ENCODE measurements around the gene DNAH6. TPM values are rescaled to one million over a fixed set of nuclear protein-coding genes. Genes with fewer than 3 reads are reported as not detected.

The DNAH6 gene
- total RNA-seq, 1 donor from 2014 or later = 6.3 TPM

- intact Hi-C loops (cut with DNase I) = no loop called here
- no peak for TF ChIP-seq CTCF (IDR thresholded peaks at IDR 0.05)
- Histone ChIP-seq H3K9me3 (no peaks in the 10 kb centered on the region), H3K4me3 (no peak overlapping the region), H3K4me1 (peaks cover 6% of the 10 kb centered on the region), H3K27me3 (ENCODE audit: low read depth) (no peaks in the 10 kb centered on the region), H3K36me3 (no peaks in the 10 kb centered on the region), H3K27ac (peak overlapping the region; percentile 12)
- ATAC-seq = peak; percentile 42 to 65
- DNase-seq = no peak
Observed at GRCh38 chr2:84782717-84783442, 266.6 kb downstream of the DNAH6 start.

GRCh38 chr2:84785950-84786349 lies 269.7 kb downstream of the DNAH6 start:
- Histone ChIP-seq H3K9me3 (no peaks in the 10 kb centered on the region), H3K4me1 (peaks cover 6% of the 10 kb centered on the region), H3K4me3 (no peak overlapping the region), H3K36me3 (no peaks in the 10 kb centered on the region), H3K27me3 (ENCODE audit: low read depth) (no peaks in the 10 kb centered on the region), H3K27ac (no peak overlapping the region)
- no peak for TF ChIP-seq CTCF (IDR thresholded peaks at IDR 0.05)
- intact Hi-C loops (cut with DNase I) = no loop called here
- ATAC-seq = no peak
- no peak for DNase-seq

GRCh38 chr2:84786601-84787000 lies 270.3 kb downstream of the DNAH6 start:
- TF ChIP-seq CTCF (IDR thresholded peaks at IDR 0.05) = no peak
- Histone ChIP-seq H3K4me1 (peaks cover 6% of the 10 kb centered on the region), H3K9me3 (no peaks in the 10 kb centered on the region), H3K36me3 (no peaks in the 10 kb centered on the region), H3K27me3 (ENCODE audit: low read depth) (no peaks in the 10 kb centered on the region), H3K27ac (no peak overlapping the region), H3K4me3 (no peak overlapping the region)
- no peak for ATAC-seq
- DNase-seq = no peak
- intact Hi-C loops (cut with DNase I) = no loop called here

- H3K27me3 ChIP-seq (ENCODE audit: low read depth) = no peaks in the 10 kb centered on the region
- no peaks in the 10 kb centered on the region for H3K9me3 ChIP-seq
- H3K27ac ChIP-seq = no peak overlapping the region
- TF ChIP-seq CTCF (IDR thresholded peaks at IDR 0.05) = no peak
- intact Hi-C loops (cut with DNase I) = no loop called here
- ATAC-seq = no peak
- DNase-seq = no peak
- no peak overlapping the region for H3K4me3 ChIP-seq
- H3K4me1 ChIP-seq = no peaks in the 10 kb centered on the region
- no peaks in the 10 kb centered on the region for H3K36me3 ChIP-seq
Observed at GRCh38 chr2:84788027-84788426, 271.7 kb downstream of the DNAH6 start.

- ATAC-seq = no peak
- no peaks in the 10 kb centered on the region for H3K27me3 ChIP-seq (ENCODE audit: low read depth)
- intact Hi-C loops (cut with DNase I) = no loop called here
- H3K27ac ChIP-seq = no peak overlapping the region
- no peaks in the 10 kb centered on the region for H3K9me3 ChIP-seq
- TF ChIP-seq CTCF (IDR thresholded peaks at IDR 0.05) = no peak
- no peak for DNase-seq
- no peaks in the 10 kb centered on the region for H3K36me3 ChIP-seq
- H3K4me3 ChIP-seq = no peak overlapping the region
- no peaks in the 10 kb centered on the region for H3K4me1 ChIP-seq
Observed at GRCh38 chr2:84788498-84788897, 272.2 kb downstream of the DNAH6 start.

Data from lower lobe of right lung (tissue), 2 donors.